SK-N-MC (cell line): Measurements from ENCODE around the gene HSPA8.

ENCODE experiments used
- EZH2 ChIP-seq: fragments of 200-600 bp; sonication (generic); IDR thresholded peaks from one replicate; pipeline ENCODE4 v1.6.1; 2017; ENCODE audit warnings: antibody characterized with exemption
- FOXP2 ChIP-seq: optimal IDR thresholded peaks from 2 replicates; pipeline ENCODE3; 2011; ENCODE audit warnings: mild to moderate bottlenecking, moderate library complexity; ENCODE audit not compliant: insufficient read depth; ENCODE audit errors: extremely low read length, control extremely low read depth
- POLR2AphosphoS5 ChIP-seq: IDR thresholded peaks from 2 replicates; pipeline ENCODE4 v1.6.1; 2012; ENCODE audit warnings: mild to moderate bottlenecking, low read depth, low read length, borderline replicate concordance

GRCh38 chr11:123069908-123070821 lies 8.2 kb upstream of the HSPA8 start:
- no peak for TF ChIP-seq FOXP2
- TF ChIP-seq EZH2 = no peak
- TF ChIP-seq POLR2AphosphoS5 = no peak
